K562 (cell line): ENCODE results near the gene MVD. TPM values are rescaled to one million over a fixed set of nuclear protein-coding genes. Genes with fewer than 3 reads are reported as not detected.
A peak's percentile ranks its signal among the peaks of the same experiment; 100 is the strongest.

Experiments used
- ARID2 ChIP-seq: fragments of 450-650 bp; IDR thresholded peaks from 2 replicates; pipeline ENCODE4 v1.6.1; 2017; ENCODE audit warnings: antibody characterized with exemption, mild to moderate bottlenecking
- BHLHE40 ChIP-seq: IDR thresholded peaks from 2 replicates; pipeline ENCODE4 v1.6.1; 2011; ENCODE audit warnings: low read length, improper control_type of control experiment
- ELF4 ChIP-seq: fragments of 450-650 bp; formaldehyde crosslinking; IDR thresholded peaks from 2 replicates; pipeline ENCODE4 v1.4.0; 2022; ENCODE audit warnings: missing genetic modification characterization
- EP300 ChIP-seq: IDR thresholded peaks from 2 replicates; pipeline ENCODE4 v1.6.1; 2012; ENCODE audit warnings: low read length, improper control_type of control experiment
- ESRRA ChIP-seq: fragments of 450-650 bp; IDR thresholded peaks from 2 replicates; pipeline ENCODE4 v1.6.1; 2014; ENCODE audit warnings: low read depth, mild to moderate bottlenecking, moderate library complexity, borderline replicate concordance
- HDAC2 ChIP-seq: fragments of 450-650 bp; IDR thresholded peaks from 2 replicates; pipeline ENCODE4 v1.6.1; 2016; ENCODE audit warnings: mild to moderate bottlenecking
- HMGN3 ChIP-seq: IDR thresholded peaks from 2 replicates; pipeline ENCODE4 v1.6.1; 2011; ENCODE audit warnings: borderline replicate concordance, low read depth, mild to moderate bottlenecking, mixed read lengths, low read length; ENCODE audit not compliant: insufficient read length; ENCODE audit errors: extremely low read depth
- HNRNPL ChIP-seq: fragments of 200-400 bp; formaldehyde crosslinking; IDR thresholded peaks from 2 replicates; pipeline ENCODE4 v1.6.1; 2017; ENCODE audit warnings: low read depth, mild to moderate bottlenecking, low read length
- KDM4B ChIP-seq, 2 experiments: fragments of 450-650 bp in 1 of 2; sonication (generic) in 1 of 2; IDR thresholded peaks; 2 replicates each; pipeline ENCODE4 v1.6.1; 2016 to 2017; ENCODE audit warnings: borderline replicate concordance in 2 of 2, antibody characterized with exemption in 1 of 2, low read depth in 1 of 2, mild to moderate bottlenecking in 1 of 2
- MTF1 ChIP-seq: fragments of 250-450 bp; sonication (Bioruptor Pico); IDR thresholded peaks from 2 replicates; pipeline ENCODE4 v1.9.0; 2021; ENCODE audit warnings: moderate library complexity, mild to moderate bottlenecking, inconsistent platforms, borderline replicate concordance
- POLR2AphosphoS5 ChIP-seq: IDR thresholded peaks from 2 replicates; pipeline ENCODE4 v1.6.1; 2011; ENCODE audit warnings: mild to moderate bottlenecking, low read depth, low read length, moderate library complexity; ENCODE audit not compliant: control insufficient read depth, insufficient read depth
- POLR2H ChIP-seq: IDR thresholded peaks from 2 replicates; pipeline ENCODE4 v1.6.1; 2016; ENCODE audit warnings: missing genetic modification characterization, low read depth, mild to moderate bottlenecking, control low read depth, missing compliant biosample characterization, moderate library complexity
- SREBF1 ChIP-seq: fragments of 150-350 bp; IDR thresholded peaks from 2 replicates; pipeline ENCODE4 v1.6.1; 2014; ENCODE audit warnings: antibody characterized with exemption, low read depth, low read length, borderline replicate concordance
- TEAD2 ChIP-seq: fragments of 450-650 bp; IDR thresholded peaks from 2 replicates; pipeline ENCODE4 v1.6.1; 2016; ENCODE audit warnings: missing genetic modification characterization, control low read depth, missing compliant biosample characterization
- ZFP30 ChIP-seq: fragments of 250-450 bp; sonication (Bioruptor Pico); IDR thresholded peaks from 2 replicates; pipeline ENCODE4 v1.8.0; 2022; ENCODE audit warnings: moderate library complexity, mild to moderate bottlenecking, inconsistent platforms, borderline replicate concordance
- ZNF143 ChIP-seq: sonication (generic); formaldehyde crosslinking; IDR thresholded peaks from 2 replicates; pipeline ENCODE4 v1.9.0; 2022; ENCODE audit warnings: mild to moderate bottlenecking, missing genetic modification reagents
- ZNF175 ChIP-seq: fragments of 200-800 bp; sonication (Bioruptor generic); IDR thresholded peaks from 2 replicates; pipeline ENCODE4 v1.6.1; 2016; ENCODE audit warnings: low read depth, mild to moderate bottlenecking, missing genetic modification characterization, missing compliant biosample characterization
- ZNF263 ChIP-seq: sonication (generic); formaldehyde crosslinking; IDR thresholded peaks from 2 replicates; pipeline ENCODE4 v1.8.0; 2022; ENCODE audit warnings: mild to moderate bottlenecking, missing genetic modification reagents, borderline replicate concordance
- ZNF778 ChIP-seq: fragments of 450-650 bp; formaldehyde crosslinking; IDR thresholded peaks from 2 replicates; pipeline ENCODE4 v1.4.0; 2020; ENCODE audit warnings: mild to moderate bottlenecking, moderate library complexity
- polyA plus RNA-seq, 8 experiments: library from polyadenylated mRNA; depleted of rRNA in 4 of 8; stranded (reverse) in 5 of 8; unstranded in 3 of 8; fragments of >200 nt; fragmentation: Nextera tagmentation in 2 of 8; fragmentation: Illumina TruSeq in 1 of 8; extraction: Ambion mirVana in 2 of 8; extraction: Trizol in 1 of 8; gene quantifications; 2 replicates each; pipeline versions ENCODE4 v1.2.1 to v1.2.3, GENCODE V29; 2011 to 2014; ENCODE audit warnings: inconsistent platforms in 1 of 8, missing spikeins in 1 of 8
- total RNA-seq, 7 experiments: library from RNA; depleted of rRNA in 6 of 7; stranded (reverse); fragments of >200 nt in 6 of 7; fragmentation: Illumina TruSeq in 2 of 7; extraction: Trizol in 2 of 7; gene quantifications; 2 replicates each; pipeline versions ENCODE4 v1.2.1 to v1.2.3, GENCODE V29; 2011 to 2021; ENCODE audit warnings: low replicate concordance in 1 of 7
- TF ChIP-seq, protein P1 (sequence below): IDR thresholded peaks from 2 replicates; pipeline ENCODE4 v1.6.1; 2011; ENCODE audit not compliant: insufficient read length; ENCODE audit errors: extremely low read depth
- TF ChIP-seq, protein P2 (sequence below): fragments of 200-800 bp; sonication (Bioruptor generic); IDR thresholded peaks from 2 replicates; pipeline ENCODE4 v1.6.1; 2017; ENCODE audit warnings: missing genetic modification characterization, missing compliant biosample characterization
- TF ChIP-seq, protein P3 (sequence below): sonication (generic); formaldehyde crosslinking; IDR thresholded peaks from 2 replicates; pipeline ENCODE4 v1.4.0; 2020; ENCODE audit warnings: mild to moderate bottlenecking, missing genetic modification reagents

Gene MVD
- total and polyA plus RNA-seq, 9 of the 15 experiments (the other 6 are each of a cell fraction or from before 2014, with no cell fraction given), result 12.2 to 141 (median 45.3) TPM

DNA sequence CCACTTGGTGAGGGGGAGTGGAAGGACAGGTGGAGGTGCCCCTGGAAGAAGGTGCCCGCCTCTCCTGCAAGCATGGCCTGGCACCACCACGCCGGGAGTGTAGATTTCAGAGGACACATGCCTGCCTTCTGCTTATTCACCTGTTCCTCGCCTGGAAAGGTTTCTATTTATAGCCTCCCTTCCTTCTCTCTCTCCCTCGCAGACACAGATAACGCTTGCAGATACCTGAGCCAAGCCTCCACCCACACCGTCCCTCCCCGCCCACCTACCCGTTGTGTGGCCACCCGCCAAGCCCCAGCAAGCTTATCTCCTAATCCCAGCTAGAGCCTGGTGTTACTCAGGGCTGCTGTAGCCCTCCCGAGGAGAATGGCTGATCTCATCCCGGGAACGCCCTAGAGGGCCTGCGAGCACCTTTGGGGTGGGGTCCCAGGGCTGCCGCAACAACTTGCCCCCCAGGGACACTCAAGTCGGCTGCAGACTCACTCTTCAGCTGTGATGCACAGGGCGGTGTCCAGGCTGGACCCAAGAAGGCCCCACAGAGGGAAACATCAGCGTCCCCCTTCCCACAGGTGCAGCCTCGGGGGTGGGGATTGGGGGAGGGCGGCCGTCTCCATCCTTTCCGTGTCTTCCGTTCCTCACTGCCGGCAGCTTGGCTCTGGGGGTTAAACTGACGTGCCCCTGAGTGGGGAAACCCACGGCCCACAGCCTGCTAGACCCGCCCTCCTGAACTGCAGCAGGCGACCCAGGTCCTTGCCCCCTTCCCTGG is 25.3 kb upstream of the MVD start (continued):
- TF ChIP-seq ZFP30 (CRISPR knock-in tag) (no peak), HNRNPL (peak; percentile 78; the same call in 1 of the 2 replicates), ELF4 (0 out of 2 replicates have a peak, but pooled peaks have one; percentile 4), ZNF175 (peak; percentile 46; the same call in 1 of the 2 replicates), HMGN3 (peak; percentile 95), POLR2H (tag) (no peak), EP300 (peak; percentile 87; the same call in 1 of the 2 replicates), SREBF1 (no peak), ARID2 (no peak), BHLHE40 (peak; percentile 61), ZNF778 (no peak), HDAC2 (peak; percentile 92), ESRRA (peak; percentile 46; the same call in 1 of the 2 replicates), POLR2AphosphoS5 (peak; percentile 97), ZNF263 (CRISPR knock-in tag) (peak; percentile 24; the same call in 1 of the 2 replicates), MTF1 (no peak), ZNF143 (peak; percentile 45; the same call in 1 of the 2 replicates), KDM4B (IDR thresholded peaks at IDR 0.05; ENCODE audit: borderline replicate concordance in 2 of 2, low read depth in 1 of 2) (0 out of 4 replicates have a peak, but pooled peaks of 1 of the 2 experiments have one; percentile 21), TEAD2 (no peak)
- TF ChIP-seq, protein P1, sequence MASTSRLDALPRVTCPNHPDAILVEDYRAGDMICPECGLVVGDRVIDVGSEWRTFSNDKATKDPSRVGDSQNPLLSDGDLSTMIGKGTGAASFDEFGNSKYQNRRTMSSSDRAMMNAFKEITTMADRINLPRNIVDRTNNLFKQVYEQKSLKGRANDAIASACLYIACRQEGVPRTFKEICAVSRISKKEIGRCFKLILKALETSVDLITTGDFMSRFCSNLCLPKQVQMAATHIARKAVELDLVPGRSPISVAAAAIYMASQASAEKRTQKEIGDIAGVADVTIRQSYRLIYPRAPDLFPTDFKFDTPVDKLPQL, result no peak
- TF ChIP-seq, protein P2, sequence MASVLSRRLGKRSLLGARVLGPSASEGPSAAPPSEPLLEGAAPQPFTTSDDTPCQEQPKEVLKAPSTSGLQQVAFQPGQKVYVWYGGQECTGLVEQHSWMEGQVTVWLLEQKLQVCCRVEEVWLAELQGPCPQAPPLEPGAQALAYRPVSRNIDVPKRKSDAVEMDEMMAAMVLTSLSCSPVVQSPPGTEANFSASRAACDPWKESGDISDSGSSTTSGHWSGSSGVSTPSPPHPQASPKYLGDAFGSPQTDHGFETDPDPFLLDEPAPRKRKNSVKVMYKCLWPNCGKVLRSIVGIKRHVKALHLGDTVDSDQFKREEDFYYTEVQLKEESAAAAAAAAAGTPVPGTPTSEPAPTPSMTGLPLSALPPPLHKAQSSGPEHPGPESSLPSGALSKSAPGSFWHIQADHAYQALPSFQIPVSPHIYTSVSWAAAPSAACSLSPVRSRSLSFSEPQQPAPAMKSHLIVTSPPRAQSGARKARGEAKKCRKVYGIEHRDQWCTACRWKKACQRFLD (CRISPR knock-in tag), result peak; percentile 61; the same call in 1 of the 2 replicates
- TF ChIP-seq, protein P3, sequence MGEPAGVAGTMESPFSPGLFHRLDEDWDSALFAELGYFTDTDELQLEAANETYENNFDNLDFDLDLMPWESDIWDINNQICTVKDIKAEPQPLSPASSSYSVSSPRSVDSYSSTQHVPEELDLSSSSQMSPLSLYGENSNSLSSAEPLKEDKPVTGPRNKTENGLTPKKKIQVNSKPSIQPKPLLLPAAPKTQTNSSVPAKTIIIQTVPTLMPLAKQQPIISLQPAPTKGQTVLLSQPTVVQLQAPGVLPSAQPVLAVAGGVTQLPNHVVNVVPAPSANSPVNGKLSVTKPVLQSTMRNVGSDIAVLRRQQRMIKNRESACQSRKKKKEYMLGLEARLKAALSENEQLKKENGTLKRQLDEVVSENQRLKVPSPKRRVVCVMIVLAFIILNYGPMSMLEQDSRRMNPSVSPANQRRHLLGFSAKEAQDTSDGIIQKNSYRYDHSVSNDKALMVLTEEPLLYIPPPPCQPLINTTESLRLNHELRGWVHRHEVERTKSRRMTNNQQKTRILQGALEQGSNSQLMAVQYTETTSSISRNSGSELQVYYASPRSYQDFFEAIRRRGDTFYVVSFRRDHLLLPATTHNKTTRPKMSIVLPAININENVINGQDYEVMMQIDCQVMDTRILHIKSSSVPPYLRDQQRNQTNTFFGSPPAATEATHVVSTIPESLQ, result no peak
